Measurements from ENCODE around the gene RPS15.
"Not testable (repeated sequence)": the region's sequence is repeated elsewhere in the genome, so short reads cannot be mapped to it uniquely, and the experiment has no call there.

Gene RPS15

DNA sequence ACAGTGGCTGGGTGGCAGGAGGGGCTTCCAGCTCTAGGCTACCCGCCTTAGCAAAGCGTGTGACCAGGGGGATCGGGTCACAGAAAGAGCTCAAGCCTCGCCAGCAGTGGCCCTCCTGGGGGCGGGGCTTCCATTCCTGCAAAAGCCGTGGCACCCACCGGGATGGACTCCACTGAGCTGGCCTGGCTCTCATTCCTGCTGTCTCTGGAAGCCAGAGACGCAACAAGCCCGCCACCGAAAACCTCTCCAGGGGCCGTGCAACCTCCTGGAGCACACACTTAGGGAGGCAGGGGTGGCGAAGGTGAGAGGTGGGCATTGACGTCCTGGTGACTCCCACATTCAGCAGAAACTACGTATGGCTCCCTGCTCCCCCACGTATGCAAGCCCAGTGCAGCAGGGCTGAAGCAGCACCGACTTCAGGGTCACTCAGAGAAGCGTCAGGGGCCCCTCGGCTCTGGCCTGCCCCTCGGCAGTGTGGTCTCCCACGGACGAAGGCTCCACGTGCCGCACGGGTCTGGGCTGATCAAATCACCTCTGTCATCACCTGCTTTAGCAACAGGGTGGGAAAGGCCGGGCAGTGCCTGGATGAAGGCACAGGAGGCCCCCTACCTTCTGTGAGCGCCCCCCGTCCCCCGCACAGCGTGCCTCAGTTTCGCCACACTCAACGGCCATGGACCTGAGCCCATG is 37.7 kb downstream of the RPS15 start:
- Histone ChIP-seq H3F3A (ENCODE audit: insufficient read depth, low read length) (no peaks in the 10 kb centered on the region), H3K27ac (ENCODE audit: low read depth, low read length, poor library complexity, severe bottlenecking) (no peak overlapping the region), H3K4me3 (ENCODE audit: low read depth, low read length, poor library complexity, severe bottlenecking) (no peak overlapping the region), H3K36me3 (ENCODE audit: insufficient read depth, low read length) (peaks cover 18% of the 10 kb centered on the region), H3K9me2 (ENCODE audit: low read depth, low read length) (no peaks in the 10 kb centered on the region), H2AFZ (ENCODE audit: low read length) (no peak overlapping the region), H3K9ac (ENCODE audit: low read length) (no peak overlapping the region), H3K27me3 (ENCODE audit: insufficient read depth, low read length) (peaks cover 18% of the 10 kb centered on the region; the same call in 1 of the 2 replicates), H3K4me2 (ENCODE audit: low read length) (no peak overlapping the region), H3K9me3 (ENCODE audit: low read length) (no peaks in the 10 kb centered on the region), H3K4me1 (ENCODE audit: insufficient read depth, low read length, severe bottlenecking) (peaks cover 19% of the 10 kb centered on the region), H3K79me2 (ENCODE audit: insufficient read depth, low read length) (no peaks in the 10 kb centered on the region), H4K20me1 (ENCODE audit: insufficient read depth, low read length) (no peaks in the 10 kb centered on the region)
- TF ChIP-seq, protein P1, sequence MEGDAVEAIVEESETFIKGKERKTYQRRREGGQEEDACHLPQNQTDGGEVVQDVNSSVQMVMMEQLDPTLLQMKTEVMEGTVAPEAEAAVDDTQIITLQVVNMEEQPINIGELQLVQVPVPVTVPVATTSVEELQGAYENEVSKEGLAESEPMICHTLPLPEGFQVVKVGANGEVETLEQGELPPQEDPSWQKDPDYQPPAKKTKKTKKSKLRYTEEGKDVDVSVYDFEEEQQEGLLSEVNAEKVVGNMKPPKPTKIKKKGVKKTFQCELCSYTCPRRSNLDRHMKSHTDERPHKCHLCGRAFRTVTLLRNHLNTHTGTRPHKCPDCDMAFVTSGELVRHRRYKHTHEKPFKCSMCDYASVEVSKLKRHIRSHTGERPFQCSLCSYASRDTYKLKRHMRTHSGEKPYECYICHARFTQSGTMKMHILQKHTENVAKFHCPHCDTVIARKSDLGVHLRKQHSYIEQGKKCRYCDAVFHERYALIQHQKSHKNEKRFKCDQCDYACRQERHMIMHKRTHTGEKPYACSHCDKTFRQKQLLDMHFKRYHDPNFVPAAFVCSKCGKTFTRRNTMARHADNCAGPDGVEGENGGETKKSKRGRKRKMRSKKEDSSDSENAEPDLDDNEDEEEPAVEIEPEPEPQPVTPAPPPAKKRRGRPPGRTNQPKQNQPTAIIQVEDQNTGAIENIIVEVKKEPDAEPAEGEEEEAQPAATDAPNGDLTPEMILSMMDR (IDR thresholded peaks at IDR 0.05; ENCODE audit: low read length): no peak
- no peak for TF ChIP-seq EZH2 (IDR thresholded peaks at IDR 0.05; ENCODE audit: borderline replicate concordance, low read length)

DNA sequence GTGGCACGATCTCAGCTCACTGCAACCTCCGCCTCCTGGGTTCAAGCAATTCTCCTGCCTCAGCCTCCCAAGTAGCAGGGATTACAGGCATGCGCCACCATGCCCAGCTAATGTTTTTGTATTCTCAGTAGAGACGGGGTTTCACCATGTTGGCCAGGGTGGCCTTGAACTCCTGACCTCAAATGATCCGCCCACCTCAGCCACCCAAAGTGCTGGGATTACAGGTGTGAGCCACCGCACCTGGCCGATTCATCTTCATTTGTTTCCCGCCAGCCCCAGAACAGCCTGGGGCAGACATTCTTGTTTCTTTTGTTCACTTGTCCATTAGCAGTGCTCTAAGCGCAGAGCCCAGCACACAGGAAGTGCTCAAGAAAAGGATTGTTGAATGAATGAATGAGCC is 38.9 kb downstream of the RPS15 start:
- H3K4me2 ChIP-seq (ENCODE audit: low read length); H3K4me3 ChIP-seq (ENCODE audit: low read depth, low read length, poor library complexity, severe bottlenecking): not testable (repeated sequence)
- H3K36me3 ChIP-seq (ENCODE audit: insufficient read depth, low read length): peaks cover 18% of the 10 kb centered on the region

DNA sequence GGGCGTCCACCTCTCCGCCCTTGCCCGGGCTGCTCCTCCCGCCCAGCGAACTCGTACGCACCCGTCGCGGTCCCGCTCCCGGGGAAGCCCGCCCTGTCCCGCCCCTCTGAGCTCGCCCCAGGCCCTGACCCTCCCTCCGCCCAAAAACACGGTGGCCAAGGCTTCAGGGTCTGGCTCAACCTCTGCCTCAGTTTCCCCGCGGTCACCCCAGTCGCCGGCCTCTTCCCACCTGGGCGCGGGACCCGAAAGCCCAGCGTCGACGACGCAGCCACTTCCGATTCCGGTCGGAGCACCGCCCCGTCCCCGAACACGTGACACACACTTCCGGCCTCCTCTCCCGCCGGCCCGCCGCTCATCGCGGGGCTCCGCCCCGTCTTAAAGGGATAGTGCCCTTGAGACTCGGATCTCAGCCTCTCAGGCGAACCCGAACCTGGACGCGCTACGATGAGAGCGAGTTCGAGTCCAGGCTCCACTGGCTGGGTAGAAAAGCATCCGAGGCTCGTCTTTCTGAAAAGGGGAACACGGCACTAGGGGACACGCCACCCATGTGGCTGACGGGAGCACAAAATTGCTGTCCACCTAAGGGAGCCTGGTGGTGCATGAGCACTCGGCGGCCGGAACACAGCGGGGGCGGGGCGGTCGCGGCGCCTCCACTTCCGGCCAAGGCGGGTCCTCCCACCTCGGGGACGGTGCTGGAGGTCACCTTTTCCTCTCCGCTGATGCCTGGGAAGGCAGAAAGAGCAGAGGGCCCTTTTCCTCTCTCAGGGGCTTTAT is 40.9 kb downstream of the RPS15 start, which contains the start of gene C19orf25:
Gene C19orf25, minus strand, starts transcription at position 282 of the 774 bp plus-strand sequence. CDS start 312 bp downstream, outside the sequence.
- no peaks in the 10 kb centered on the region for H3K9me2 ChIP-seq (ENCODE audit: low read depth, low read length)
- H3K27me3 ChIP-seq (ENCODE audit: insufficient read depth, low read length): no peaks in the 10 kb centered on the region
- TF ChIP-seq, protein P1 (IDR thresholded peaks at IDR 0.05; ENCODE audit: low read length): no peak
- no peak for TF ChIP-seq EZH2 (IDR thresholded peaks at IDR 0.05; ENCODE audit: borderline replicate concordance, low read length)
- H3K4me1 ChIP-seq (ENCODE audit: insufficient read depth, low read length, severe bottlenecking): peaks cover 14% of the 10 kb centered on the region
- H3K9ac ChIP-seq (ENCODE audit: low read length): peak within 1 kb of the TSS; percentile 63
- peak within 1 kb of the TSS; percentile 79 for H3K27ac ChIP-seq (ENCODE audit: low read depth, low read length, poor library complexity, severe bottlenecking)
- H4K20me1 ChIP-seq (ENCODE audit: insufficient read depth, low read length): no peaks in the 10 kb centered on the region
- peak within 1 kb of the TSS; percentile 48 for H2AFZ ChIP-seq (ENCODE audit: low read length)
- no peaks in the 10 kb centered on the region for H3K9me3 ChIP-seq (ENCODE audit: low read length)
- H3K79me2 ChIP-seq (ENCODE audit: insufficient read depth, low read length): no peaks in the 10 kb centered on the region
- H3K4me3 ChIP-seq (ENCODE audit: low read depth, low read length, poor library complexity, severe bottlenecking): peak within 1 kb of the TSS; percentile 99
- H3K36me3 ChIP-seq (ENCODE audit: insufficient read depth, low read length): peaks cover 18% of the 10 kb centered on the region
- H3K4me2 ChIP-seq (ENCODE audit: low read length): peak within 1 kb of the TSS; percentile 86
- H3F3A ChIP-seq (ENCODE audit: insufficient read depth, low read length): no peaks in the 10 kb centered on the region

More for the DNA sequence above, 38.9 kb downstream of the RPS15 start:
- H2AFZ ChIP-seq (ENCODE audit: low read length); H3K9me2 ChIP-seq (ENCODE audit: low read depth, low read length); H3F3A ChIP-seq (ENCODE audit: insufficient read depth, low read length); H4K20me1 ChIP-seq (ENCODE audit: insufficient read depth, low read length); H3K27ac ChIP-seq (ENCODE audit: low read depth, low read length, poor library complexity, severe bottlenecking); H3K9me3 ChIP-seq (ENCODE audit: low read length); H3K9ac ChIP-seq (ENCODE audit: low read length); H3K79me2 ChIP-seq (ENCODE audit: insufficient read depth, low read length): not testable (repeated sequence)
- Histone ChIP-seq H3K27me3 (ENCODE audit: insufficient read depth, low read length) (peaks cover 13% of the 10 kb centered on the region; the same call in 1 of the 2 replicates), H3K4me1 (ENCODE audit: insufficient read depth, low read length, severe bottlenecking) (peaks cover 14% of the 10 kb centered on the region)
